Measurements from ENCODE around the gene SLIT1.

- no peak for TF ChIP-seq CTCF (IDR thresholded peaks at IDR 0.05)
- no peak for TF ChIP-seq POLR2A (IDR thresholded peaks at IDR 0.05)
These were observed 50.3 kb downstream of the SLIT1 start for GRCh38 chr10:97135464-97135863.

All from adrenal gland (tissue), 5 donors.